DLD1 (cell line): ENCODE data around the gene DIPK1A.

Experiments used
- in situ Hi-C: cut with HindIII; loops from 2 replicates; pipeline ENCODE4 v1.10.0; 2017; ENCODE audit warnings: low sequenced_read_pairs

The DIPK1A gene

GRCh38 chr1:92843429-92844352 is 117.6 kb downstream of the DIPK1A start:
- in situ Hi-C loops = no loop called here

GRCh38 chr1:92843046-92843423 is 118.2 kb downstream of the DIPK1A start:
- in situ Hi-C loops = no loop called here

- in situ Hi-C loops = no loop called here
Observed at GRCh38 chr1:92842082-92843045, 118.9 kb downstream of the DIPK1A start.

GRCh38 chr1:92840600-92840999 is 120.7 kb downstream of the DIPK1A start:
- in situ Hi-C loops = no loop called here

GRCh38 chr1:92839442-92839841 is 121.8 kb downstream of the DIPK1A start:
- in situ Hi-C loops = no loop called here

- in situ Hi-C loops = no loop called here
Observed at GRCh38 chr1:92838519-92838918, 122.7 kb downstream of the DIPK1A start.

GRCh38 chr1:92837062-92837461 is 124.2 kb downstream of the DIPK1A start:
- in situ Hi-C loops = no loop called here

- in situ Hi-C loops = no loop called here
Observed at GRCh38 chr1:92834617-92835016, 126.6 kb downstream of the DIPK1A start.

- in situ Hi-C loops = no loop called here
Observed at GRCh38 chr1:92833840-92834239, 127.4 kb downstream of the DIPK1A start.

- in situ Hi-C loops = no loop called here
Observed at GRCh38 chr1:92832537-92833114, 128.6 kb downstream of the DIPK1A start.

GRCh38 chr1:92831762-92832536 is 129.3 kb downstream of the DIPK1A start, which contains the start of gene RPL5:
RPL5 (plus strand) TSS chr1:92832040; CDS start chr1:92832115, 75 bp downstream.
- in situ Hi-C loops = no loop called here

GRCh38 chr1:92831368-92831761 is 129.9 kb downstream of the DIPK1A start:
- in situ Hi-C loops = no loop called here

GRCh38 chr1:92826792-92827191 is 134.5 kb downstream of the DIPK1A start:
- in situ Hi-C loops = no loop called here

GRCh38 chr1:92822879-92823278 is 138.4 kb downstream of the DIPK1A start:
- in situ Hi-C loops = no loop called here

GRCh38 chr1:92820551-92820950 is 140.7 kb downstream of the DIPK1A start:
- in situ Hi-C loops = no loop called here

GRCh38 chr1:92820024-92820423 is 141.2 kb downstream of the DIPK1A start:
- in situ Hi-C loops = no loop called here

GRCh38 chr1:92817986-92818764 is 143.1 kb downstream of the DIPK1A start:
- in situ Hi-C loops = no loop called here

GRCh38 chr1:92817137-92817697 is 144.0 kb downstream of the DIPK1A start:
- in situ Hi-C loops = no loop called here

GRCh38 chr1:92816732-92817131 is 144.5 kb downstream of the DIPK1A start:
- in situ Hi-C loops = no loop called here
